MCF 10A (cell line): ENCODE data around the gene TNIK. TPM values are rescaled to one million over a fixed set of nuclear protein-coding genes. Genes with fewer than 3 reads are reported as not detected.

ENCODE experiments used
- BruUV-seq: library from RNA; stranded (reverse); fragments of 400-500 nt; replicated peaks from 2 replicates; lab custom pipeline; 2021; lab: Mats Ljungman, UMichigan
- CTCF ChIA-PET: fragments of 300-600 bp; sonication (Branson Sonifier 250); formaldehyde crosslinking; extraction: SDS; loops from one replicate; lab custom pipeline; 2021; ENCODE audit warnings: antibody characterized with exemption, inconsistent platforms; lab: Yijun Ruan, JAX
- POLR2A ChIA-PET: fragments of 300-600, 350-650 bp; sonication (Branson Sonifier 250); formaldehyde crosslinking; extraction: SDS; loops from one replicate; lab custom pipeline; 2020; ENCODE audit warnings: antibody characterized with exemption, inconsistent platforms; lab: Yijun Ruan, JAX
- DNase-seq: peaks from one replicate; pipeline ENCODE4 v3.0.0-alpha.2; 2018; ENCODE audit not compliant: unreplicated experiment
- H3K27ac Mint-ChIP-seq: one replicate; pipeline ENCODE4 v1.8.0; 2022; ENCODE audit warnings: mild to moderate bottlenecking, low read depth, mixed read lengths; ENCODE audit not compliant: unreplicated experiment
- H3K27me3 Mint-ChIP-seq: one replicate; pipeline ENCODE4 v1.8.0; 2022; ENCODE audit warnings: mixed read lengths; ENCODE audit not compliant: insufficient read depth, unreplicated experiment
- H3K36me3 Mint-ChIP-seq: one replicate; pipeline ENCODE4 v1.8.0; 2022; ENCODE audit warnings: mild to moderate bottlenecking, moderate library complexity, mixed read lengths; ENCODE audit not compliant: insufficient read depth, unreplicated experiment
- H3K4me1 Mint-ChIP-seq: one replicate; pipeline ENCODE4 v1.8.0; 2022; ENCODE audit warnings: mixed read lengths; ENCODE audit not compliant: insufficient read depth, unreplicated experiment
- H3K4me3 Mint-ChIP-seq: one replicate; pipeline ENCODE4 v1.8.0; 2022; ENCODE audit warnings: mild to moderate bottlenecking, moderate library complexity, mixed read lengths; ENCODE audit not compliant: unreplicated experiment
- H3K9me3 Mint-ChIP-seq: one replicate; pipeline ENCODE4 v1.8.0; 2022; ENCODE audit warnings: mixed read lengths; ENCODE audit not compliant: unreplicated experiment
- intact Hi-C: fragments of 100-400 bp; cut with micrococcal nuclease; formaldehyde crosslinking; loops from 2 replicates; pipeline ENCODE4 v1.14.1; 2022
- total RNA-seq: library from RNA; stranded (reverse); gene quantifications from 2 replicates; pipeline ENCODE4 v1.2.3, GENCODE V29; 2022
- TF ChIP-seq, protein P1 (sequence below): fragments of 200-600 bp; IDR thresholded peaks from one replicate; pipeline ENCODE4 v1.8.0; 2022; ENCODE audit warnings: antibody characterized with exemption, mild to moderate bottlenecking; ENCODE audit not compliant: unreplicated experiment

TNIK gene
- total RNA-seq, 1 experiment from 2014 or later, result 3.4 TPM

DNA sequence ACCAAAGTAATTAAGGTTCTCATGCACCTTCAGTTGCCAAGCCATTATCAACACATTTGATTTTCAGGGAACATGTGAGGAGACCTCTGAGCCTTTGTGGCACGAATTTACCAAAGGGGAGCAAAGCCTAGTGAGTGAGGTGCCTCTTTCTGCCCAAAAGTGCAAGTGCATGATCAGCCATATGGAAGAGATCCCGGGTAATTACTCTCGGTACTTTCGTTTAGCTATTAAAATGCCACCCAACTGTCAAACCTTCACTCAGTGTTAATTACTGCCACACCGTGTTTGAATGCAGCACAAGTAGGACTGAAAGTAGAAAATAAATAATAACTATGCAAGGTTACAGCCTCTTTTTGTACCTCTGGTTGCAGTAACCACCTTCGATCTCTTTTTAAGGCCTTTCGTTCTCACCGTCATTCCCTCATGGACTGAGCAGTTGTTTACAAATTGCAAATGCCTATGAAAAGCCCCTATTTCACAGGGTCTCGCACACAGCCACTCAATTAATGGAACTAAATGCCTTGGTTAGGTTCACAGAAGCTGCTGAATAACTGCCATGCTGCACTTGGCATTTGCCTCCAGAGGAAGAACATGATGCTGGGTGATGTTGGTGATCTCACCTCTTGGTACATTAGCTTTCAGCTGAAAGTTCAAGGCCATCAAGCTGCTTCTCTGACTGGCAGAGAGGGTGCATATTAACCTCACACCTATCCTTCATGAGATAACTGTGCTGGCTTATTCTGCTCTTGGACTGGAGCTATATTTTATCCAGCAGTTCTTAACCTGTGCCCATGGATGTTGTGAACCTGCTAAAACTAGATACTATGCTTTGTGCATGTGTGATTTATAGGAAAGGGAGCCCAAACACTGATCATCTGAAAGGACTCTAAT is 69.9 kb downstream of the TNIK start:
- TF ChIP-seq, protein P1, sequence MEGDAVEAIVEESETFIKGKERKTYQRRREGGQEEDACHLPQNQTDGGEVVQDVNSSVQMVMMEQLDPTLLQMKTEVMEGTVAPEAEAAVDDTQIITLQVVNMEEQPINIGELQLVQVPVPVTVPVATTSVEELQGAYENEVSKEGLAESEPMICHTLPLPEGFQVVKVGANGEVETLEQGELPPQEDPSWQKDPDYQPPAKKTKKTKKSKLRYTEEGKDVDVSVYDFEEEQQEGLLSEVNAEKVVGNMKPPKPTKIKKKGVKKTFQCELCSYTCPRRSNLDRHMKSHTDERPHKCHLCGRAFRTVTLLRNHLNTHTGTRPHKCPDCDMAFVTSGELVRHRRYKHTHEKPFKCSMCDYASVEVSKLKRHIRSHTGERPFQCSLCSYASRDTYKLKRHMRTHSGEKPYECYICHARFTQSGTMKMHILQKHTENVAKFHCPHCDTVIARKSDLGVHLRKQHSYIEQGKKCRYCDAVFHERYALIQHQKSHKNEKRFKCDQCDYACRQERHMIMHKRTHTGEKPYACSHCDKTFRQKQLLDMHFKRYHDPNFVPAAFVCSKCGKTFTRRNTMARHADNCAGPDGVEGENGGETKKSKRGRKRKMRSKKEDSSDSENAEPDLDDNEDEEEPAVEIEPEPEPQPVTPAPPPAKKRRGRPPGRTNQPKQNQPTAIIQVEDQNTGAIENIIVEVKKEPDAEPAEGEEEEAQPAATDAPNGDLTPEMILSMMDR, result no peak
- POLR2A ChIA-PET, result no interaction called here
- Mint-ChIP-seq H3K27ac (no peak overlapping the region), H3K9me3 (peaks cover 9% of the 10 kb centered on the region), H3K4me1 (no peaks in the 10 kb centered on the region), H3K4me3 (no peak overlapping the region), H3K36me3 (no peaks in the 10 kb centered on the region), H3K27me3 (no peaks in the 10 kb centered on the region)
- no peak for DNase-seq
- CTCF ChIA-PET, result interaction anchor here (0.6 kb wide), 1 partner anchor 825 kb away, joined by 3 read pairs; no protein-coding TSS in a partner anchor
- BruUV-seq, result no TSS peak
- intact Hi-C loops, result no loop called here

DNA sequence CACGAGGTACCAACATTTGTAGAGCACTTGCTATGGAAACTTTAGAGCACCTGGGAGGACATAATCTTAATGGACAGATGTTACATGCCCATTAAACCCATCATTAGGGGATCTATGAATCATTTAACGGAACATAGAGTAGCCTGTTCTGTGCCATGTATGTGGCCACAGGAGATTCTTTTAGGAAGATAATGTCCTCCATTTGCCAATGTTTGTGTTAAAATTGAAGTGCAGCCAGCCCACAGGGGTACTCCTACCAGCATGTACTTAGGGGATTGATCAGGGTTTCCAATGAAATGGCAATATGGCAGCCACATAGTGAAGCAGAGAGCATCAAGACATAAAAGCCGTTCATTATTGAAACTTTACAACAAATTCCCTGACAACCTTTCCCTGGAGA is 70.7 kb downstream of the TNIK start:
- no peaks in the 10 kb centered on the region for H3K27me3 Mint-ChIP-seq
- H3K36me3 Mint-ChIP-seq, result no peaks in the 10 kb centered on the region
- peaks cover 9% of the 10 kb centered on the region for H3K9me3 Mint-ChIP-seq
- POLR2A ChIA-PET, result no interaction called here
- BruUV-seq, result no TSS peak
- TF ChIP-seq, protein P1, result no peak
- no peak for DNase-seq
- no peak overlapping the region for H3K27ac Mint-ChIP-seq
- H3K4me1 Mint-ChIP-seq, result no peaks in the 10 kb centered on the region
- CTCF ChIA-PET, result interaction anchor here (0.7 kb wide), 1 partner anchor 381 kb away, joined by 3 read pairs; no protein-coding TSS in a partner anchor
- intact Hi-C loops, result no loop called here
- H3K4me3 Mint-ChIP-seq, result no peak overlapping the region

DNA sequence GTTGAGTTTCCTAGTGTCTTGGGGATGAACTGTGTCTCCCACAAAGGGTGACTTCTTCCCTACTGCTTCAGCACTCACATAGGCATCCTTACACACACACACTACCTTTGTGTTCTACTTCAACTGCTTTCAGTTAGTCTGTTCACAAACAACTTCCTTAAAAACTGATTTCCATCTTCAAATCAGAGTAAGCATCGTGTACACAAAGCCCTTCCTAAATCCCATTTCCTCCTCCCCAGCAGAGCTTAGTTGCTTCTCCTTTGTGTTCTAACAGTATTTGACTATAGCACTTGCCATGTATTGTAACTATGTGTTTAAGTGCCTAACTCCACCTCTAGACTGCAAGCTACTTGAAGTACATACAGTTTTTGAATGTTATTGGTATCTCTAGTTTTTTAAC is 71.7 kb downstream of the TNIK start:
- Mint-ChIP-seq H3K4me1 (peaks cover 9% of the 10 kb centered on the region), H3K27ac (no peak overlapping the region), H3K36me3 (no peaks in the 10 kb centered on the region), H3K9me3 (peaks cover 9% of the 10 kb centered on the region), H3K4me3 (no peak overlapping the region), H3K27me3 (no peaks in the 10 kb centered on the region)
- BruUV-seq, result no TSS peak
- TF ChIP-seq, protein P1, result no peak
- ChIA-PET CTCF (interaction anchor here (0.6 kb wide), 2 partner anchors 20 to 257 kb away, joined by 3 read pairs; no protein-coding TSS in a partner anchor), POLR2A (no interaction called here)
- intact Hi-C loops, result no loop called here
- DNase-seq, result no peak

DNA sequence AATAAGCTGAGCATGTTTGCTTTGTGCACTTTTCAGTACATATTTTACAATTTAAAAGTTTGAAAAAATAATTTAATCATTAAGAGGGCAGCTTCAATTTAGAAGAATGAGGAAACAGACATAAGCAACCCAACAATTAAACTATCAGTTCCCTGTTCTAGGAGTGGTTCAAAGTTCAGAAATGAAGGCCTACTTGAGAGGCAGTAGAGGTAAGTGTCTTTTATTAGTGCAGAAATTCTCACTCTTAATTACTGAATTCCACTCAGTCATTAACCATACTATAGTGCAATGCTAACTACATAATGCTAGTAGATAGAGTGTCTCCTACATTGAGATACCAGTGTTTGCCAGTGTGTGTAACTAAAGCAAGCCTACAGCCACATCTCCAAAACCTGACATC is 73.1 kb downstream of the TNIK start:
- TF ChIP-seq, protein P1, result no peak
- no TSS peak for BruUV-seq
- Mint-ChIP-seq H3K4me1 (peaks cover 10% of the 10 kb centered on the region), H3K9me3 (peaks cover 9% of the 10 kb centered on the region), H3K27me3 (no peaks in the 10 kb centered on the region), H3K4me3 (no peak overlapping the region), H3K36me3 (no peaks in the 10 kb centered on the region), H3K27ac (no peak overlapping the region)
- POLR2A ChIA-PET, result no interaction called here
- CTCF ChIA-PET, result interaction anchor here (1.1 kb wide), 1 partner anchor 13 kb away, joined by 5 read pairs; no protein-coding TSS in a partner anchor
- intact Hi-C loops, result no loop called here
- DNase-seq, result no peak
